ENCODE data around the gene KLHL40. TPM values are rescaled to one million over a fixed set of nuclear protein-coding genes. Genes with fewer than 3 reads are reported as not detected.

Gene KLHL40
- polyA plus RNA-seq, 2 of the 4 experiments (the other 2 are of a cell fraction): not detected

DNA sequence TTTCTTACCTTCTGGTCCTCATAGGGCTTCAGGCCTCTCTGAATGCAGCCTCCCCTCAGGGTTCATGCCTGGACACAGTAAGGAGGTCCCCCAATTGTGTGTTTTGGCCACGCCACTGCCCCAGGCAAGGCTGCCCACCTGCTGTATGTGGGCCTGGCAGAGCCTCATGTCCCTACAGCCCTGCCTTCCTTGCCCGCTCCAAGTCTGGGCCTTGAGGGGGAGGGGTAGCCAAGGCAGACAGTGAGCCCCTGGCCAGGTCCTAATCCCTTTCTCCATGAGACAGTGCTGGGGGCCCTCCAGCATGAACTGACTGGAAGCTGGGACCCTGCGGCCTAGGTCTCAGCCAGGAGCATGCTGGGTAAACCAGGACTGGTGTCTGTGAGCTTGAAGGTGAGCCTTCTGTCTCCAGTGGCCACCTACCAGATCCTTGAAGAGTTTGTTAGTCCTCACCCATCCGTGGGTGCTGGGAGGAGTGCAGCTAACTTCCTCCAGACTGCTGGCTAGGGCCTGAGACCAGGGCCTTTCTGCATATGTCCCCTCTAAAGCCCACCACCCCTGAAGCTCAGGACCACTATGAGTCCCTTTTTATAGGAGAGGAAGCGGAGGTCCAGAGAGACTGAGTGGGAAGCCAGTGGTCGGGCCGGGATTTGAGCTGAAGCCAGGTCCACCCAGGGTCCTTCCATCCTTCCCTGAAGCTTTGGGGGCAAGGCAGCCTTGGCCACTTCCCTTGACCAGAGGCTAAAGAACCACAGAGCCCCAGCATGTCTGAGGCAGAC is 23.1 kb upstream of the KLHL40 start:
- Histone ChIP-seq H3K27ac (no peak overlapping the region), H3K4me3 (no peak overlapping the region), H3K4me2 (no peak overlapping the region), H3K4me1 (no peaks in the 10 kb centered on the region), H3K9me3 (no peaks in the 10 kb centered on the region)
- no peak for FAIRE-seq
- WGBS (ENCODE audit: missing lambda C conversion rate): 96% methylated on average over 5 of the region's 7 CpGs
- DNase-seq (ENCODE audit: low read depth in 1 of 2, low spot score in 1 of 2): no peak
- ATAC-seq: no peak
- TF ChIP-seq CBX8 (IDR thresholded peaks at IDR 0.05) (no peak), SMC3 (IDR thresholded peaks at IDR 0.05) (no peak), FOXS1 (CRISPR knock-in tag; IDR thresholded peaks at IDR 0.05) (no peak), ESRRA (IDR thresholded peaks at IDR 0.05; ENCODE audit: borderline replicate concordance, low read length) (no peak), CEBPB (IDR thresholded peaks at IDR 0.05) (no peak), POLR2AphosphoS2 (conservative IDR thresholded peaks at IDR 0.05; ENCODE audit: low read length) (no peak), HOXA7 (CRISPR knock-in tag; IDR thresholded peaks at IDR 0.05) (no peak), TFCP2L1 (CRISPR knock-in tag; IDR thresholded peaks at IDR 0.05) (no peak), EHF (CRISPR knock-in tag; IDR thresholded peaks at IDR 0.05) (no peak), RAD21 (conservative IDR thresholded peaks at IDR 0.05 in 1 of 2, IDR thresholded peaks at IDR 0.05 in 1 of 2) (no peak), MYC (IDR thresholded peaks at IDR 0.05; ENCODE audit: borderline replicate concordance, low read length) (no peak), GATA3 (IDR thresholded peaks at IDR 0.05; ENCODE audit: borderline replicate concordance) (no peak), JUN (IDR thresholded peaks at IDR 0.05) (no peak), TP53 (CRISPR knock-in tag; IDR thresholded peaks at IDR 0.05) (no peak), MAFK (IDR thresholded peaks at IDR 0.05; ENCODE audit: partially characterized antibody) (no peak), NPAS2 (CRISPR knock-in tag; IDR thresholded peaks at IDR 0.05; ENCODE audit: borderline replicate concordance) (no peak)
- TF ChIP-seq, protein P1, sequence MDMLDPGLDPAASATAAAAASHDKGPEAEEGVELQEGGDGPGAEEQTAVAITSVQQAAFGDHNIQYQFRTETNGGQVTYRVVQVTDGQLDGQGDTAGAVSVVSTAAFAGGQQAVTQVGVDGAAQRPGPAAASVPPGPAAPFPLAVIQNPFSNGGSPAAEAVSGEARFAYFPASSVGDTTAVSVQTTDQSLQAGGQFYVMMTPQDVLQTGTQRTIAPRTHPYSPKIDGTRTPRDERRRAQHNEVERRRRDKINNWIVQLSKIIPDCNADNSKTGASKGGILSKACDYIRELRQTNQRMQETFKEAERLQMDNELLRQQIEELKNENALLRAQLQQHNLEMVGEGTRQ (IDR thresholded peaks at IDR 0.05): no peak
- TF ChIP-seq, protein P2, sequence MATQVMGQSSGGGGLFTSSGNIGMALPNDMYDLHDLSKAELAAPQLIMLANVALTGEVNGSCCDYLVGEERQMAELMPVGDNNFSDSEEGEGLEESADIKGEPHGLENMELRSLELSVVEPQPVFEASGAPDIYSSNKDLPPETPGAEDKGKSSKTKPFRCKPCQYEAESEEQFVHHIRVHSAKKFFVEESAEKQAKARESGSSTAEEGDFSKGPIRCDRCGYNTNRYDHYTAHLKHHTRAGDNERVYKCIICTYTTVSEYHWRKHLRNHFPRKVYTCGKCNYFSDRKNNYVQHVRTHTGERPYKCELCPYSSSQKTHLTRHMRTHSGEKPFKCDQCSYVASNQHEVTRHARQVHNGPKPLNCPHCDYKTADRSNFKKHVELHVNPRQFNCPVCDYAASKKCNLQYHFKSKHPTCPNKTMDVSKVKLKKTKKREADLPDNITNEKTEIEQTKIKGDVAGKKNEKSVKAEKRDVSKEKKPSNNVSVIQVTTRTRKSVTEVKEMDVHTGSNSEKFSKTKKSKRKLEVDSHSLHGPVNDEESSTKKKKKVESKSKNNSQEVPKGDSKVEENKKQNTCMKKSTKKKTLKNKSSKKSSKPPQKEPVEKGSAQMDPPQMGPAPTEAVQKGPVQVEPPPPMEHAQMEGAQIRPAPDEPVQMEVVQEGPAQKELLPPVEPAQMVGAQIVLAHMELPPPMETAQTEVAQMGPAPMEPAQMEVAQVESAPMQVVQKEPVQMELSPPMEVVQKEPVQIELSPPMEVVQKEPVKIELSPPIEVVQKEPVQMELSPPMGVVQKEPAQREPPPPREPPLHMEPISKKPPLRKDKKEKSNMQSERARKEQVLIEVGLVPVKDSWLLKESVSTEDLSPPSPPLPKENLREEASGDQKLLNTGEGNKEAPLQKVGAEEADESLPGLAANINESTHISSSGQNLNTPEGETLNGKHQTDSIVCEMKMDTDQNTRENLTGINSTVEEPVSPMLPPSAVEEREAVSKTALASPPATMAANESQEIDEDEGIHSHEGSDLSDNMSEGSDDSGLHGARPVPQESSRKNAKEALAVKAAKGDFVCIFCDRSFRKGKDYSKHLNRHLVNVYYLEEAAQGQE (IDR thresholded peaks at IDR 0.05): no peak
- TF ChIP-seq, protein P3, sequence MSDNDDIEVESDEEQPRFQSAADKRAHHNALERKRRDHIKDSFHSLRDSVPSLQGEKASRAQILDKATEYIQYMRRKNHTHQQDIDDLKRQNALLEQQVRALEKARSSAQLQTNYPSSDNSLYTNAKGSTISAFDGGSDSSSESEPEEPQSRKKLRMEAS (IDR thresholded peaks at IDR 0.05): no peak
- CTCF ChIA-PET: no interaction called here
- POLR2A ChIA-PET: no interaction called here

DNA sequence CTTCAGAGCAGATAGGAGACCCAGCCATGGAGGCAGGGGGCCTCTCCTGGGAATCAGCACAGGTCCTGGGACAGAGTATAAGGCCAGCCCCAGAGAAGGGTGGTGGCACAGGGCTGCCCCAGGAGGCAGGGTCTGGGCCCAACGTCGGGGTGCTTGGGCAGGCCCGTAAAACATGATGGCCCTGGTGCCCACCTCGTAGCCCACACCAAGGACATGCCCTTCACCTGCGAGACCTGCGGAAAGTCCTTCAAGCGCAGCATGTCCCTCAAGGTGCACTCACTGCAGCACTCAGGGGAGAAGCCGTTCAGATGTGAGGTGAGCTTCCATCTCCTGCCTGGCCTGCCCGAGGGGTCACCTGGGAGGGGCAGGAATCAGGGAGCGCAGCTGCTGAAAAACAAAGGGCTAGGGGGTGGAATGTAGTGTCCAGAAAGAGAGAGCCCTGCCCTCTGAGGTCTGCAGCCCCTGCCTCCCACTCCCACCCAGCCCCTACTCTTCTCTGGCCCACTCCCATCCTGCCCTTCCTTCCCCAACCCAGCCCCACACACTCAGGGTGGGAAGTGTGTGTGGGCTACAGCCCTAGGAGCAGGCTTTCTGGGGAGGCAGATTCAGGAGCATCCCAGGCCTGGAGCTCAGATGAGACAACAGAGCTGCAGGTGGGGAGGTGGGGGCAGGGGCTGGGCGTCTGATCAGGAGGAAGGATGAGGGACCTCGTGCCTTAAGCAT is 22.4 kb upstream of the KLHL40 start:
- FAIRE-seq: no peak
- Histone ChIP-seq H3K4me1 (no peaks in the 10 kb centered on the region), H3K4me3 (no peak overlapping the region), H3K27ac (no peak overlapping the region), H3K9me3 (no peaks in the 10 kb centered on the region), H3K4me2 (no peak overlapping the region)
- ATAC-seq: no peak
- POLR2A ChIA-PET: no interaction called here
- DNase-seq (ENCODE audit: low read depth in 1 of 2, low spot score in 1 of 2): no peak
- CTCF ChIA-PET: interaction anchor here (1.0 kb wide), 1 partner anchor 15 kb away, joined by 3 read pairs; no protein-coding TSS in a partner anchor
- WGBS (ENCODE audit: missing lambda C conversion rate): 100% methylated on average over 1 of the region's 12 CpGs
- TF ChIP-seq, protein P1 (IDR thresholded peaks at IDR 0.05): no peak
- no peak for TF ChIP-seq JUNB (IDR thresholded peaks at IDR 0.05)
- TF ChIP-seq KDM5A (IDR thresholded peaks at IDR 0.05): no peak
- TF ChIP-seq ESRRA (IDR thresholded peaks at IDR 0.05; ENCODE audit: borderline replicate concordance, low read length): no peak
- TF ChIP-seq, protein P2 (IDR thresholded peaks at IDR 0.05): no peak
- TF ChIP-seq HOXA7 (CRISPR knock-in tag; IDR thresholded peaks at IDR 0.05): no peak
- no peak for TF ChIP-seq HOXB5 (CRISPR knock-in tag; IDR thresholded peaks at IDR 0.05)
- TF ChIP-seq, protein P4, sequence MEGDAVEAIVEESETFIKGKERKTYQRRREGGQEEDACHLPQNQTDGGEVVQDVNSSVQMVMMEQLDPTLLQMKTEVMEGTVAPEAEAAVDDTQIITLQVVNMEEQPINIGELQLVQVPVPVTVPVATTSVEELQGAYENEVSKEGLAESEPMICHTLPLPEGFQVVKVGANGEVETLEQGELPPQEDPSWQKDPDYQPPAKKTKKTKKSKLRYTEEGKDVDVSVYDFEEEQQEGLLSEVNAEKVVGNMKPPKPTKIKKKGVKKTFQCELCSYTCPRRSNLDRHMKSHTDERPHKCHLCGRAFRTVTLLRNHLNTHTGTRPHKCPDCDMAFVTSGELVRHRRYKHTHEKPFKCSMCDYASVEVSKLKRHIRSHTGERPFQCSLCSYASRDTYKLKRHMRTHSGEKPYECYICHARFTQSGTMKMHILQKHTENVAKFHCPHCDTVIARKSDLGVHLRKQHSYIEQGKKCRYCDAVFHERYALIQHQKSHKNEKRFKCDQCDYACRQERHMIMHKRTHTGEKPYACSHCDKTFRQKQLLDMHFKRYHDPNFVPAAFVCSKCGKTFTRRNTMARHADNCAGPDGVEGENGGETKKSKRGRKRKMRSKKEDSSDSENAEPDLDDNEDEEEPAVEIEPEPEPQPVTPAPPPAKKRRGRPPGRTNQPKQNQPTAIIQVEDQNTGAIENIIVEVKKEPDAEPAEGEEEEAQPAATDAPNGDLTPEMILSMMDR (IDR thresholded peaks at IDR 0.05): no peak

All from A549 (cell line).